ENCODE measurements around the gene CCPG1. TPM values are rescaled to one million over a fixed set of nuclear protein-coding genes. Genes with fewer than 3 reads are reported as not detected.

The CCPG1 gene
- total RNA-seq, 1 experiment from 2014 or later: 27.5 TPM

- ChIA-PET POLR2A (ENCODE audit: low non-redundant PET) (no interaction called here), CTCF (no interaction called here)
- Histone ChIP-seq H3K27me3 (replicated peaks; ENCODE audit: insufficient read depth, low read depth, low read length, poor library complexity) (no peaks in the 10 kb centered on the region), H3K27ac (ENCODE audit: low read depth, low read length, poor library complexity, severe bottlenecking) (no peak overlapping the region), H3K4me3 (ENCODE audit: low read depth, low read length, poor library complexity, severe bottlenecking) (no peak overlapping the region), H3K36me3 (ENCODE audit: insufficient read depth, low read length, poor library complexity, severe bottlenecking) (no peaks in the 10 kb centered on the region), H3K4me1 (ENCODE audit: insufficient read depth, low read length, poor library complexity, severe bottlenecking) (no peaks in the 10 kb centered on the region), H3K9me3 (ENCODE audit: low read depth, low read length, poor library complexity, severe bottlenecking) (no peaks in the 10 kb centered on the region)
- no TSS peak for BruUV-seq (replicated peaks)
- DNase-seq (ENCODE audit: low spot score): no peak
- TF ChIP-seq CTCF (conservative IDR thresholded peaks at IDR 0.05; ENCODE audit: low read depth, low read length): no peak
- intact Hi-C loops (cut with micrococcal nuclease; ENCODE audit: unreplicated experiment): no loop called here
Measured at GRCh38 chr15:55387027-55387426, 21.1 kb downstream of the CCPG1 start.

DNA sequence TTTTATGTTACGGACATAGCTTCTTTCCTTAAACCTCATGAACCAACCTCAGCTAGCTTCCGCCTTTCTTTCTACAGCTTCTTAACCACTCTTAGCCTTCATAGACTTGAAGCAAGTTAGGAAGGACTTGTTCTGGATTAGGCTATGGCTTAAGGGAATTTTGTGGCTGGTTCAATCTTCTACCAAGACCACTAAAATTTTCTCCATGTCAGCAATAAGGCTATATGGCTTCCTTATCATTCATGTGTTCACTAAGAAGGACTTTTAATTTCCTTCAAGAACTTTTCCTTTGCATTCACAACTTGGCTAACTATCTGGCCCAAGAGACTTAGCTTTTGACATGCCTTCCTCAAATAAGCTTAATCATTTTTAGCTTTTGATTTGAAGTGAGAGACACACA, 24.5 kb downstream of the CCPG1 start:
- CTCF ChIA-PET: no interaction called here
- Histone ChIP-seq H3K27ac (ENCODE audit: low read depth, low read length, poor library complexity, severe bottlenecking) (no peak overlapping the region), H3K4me3 (ENCODE audit: low read depth, low read length, poor library complexity, severe bottlenecking) (no peak overlapping the region), H3K9me3 (ENCODE audit: low read depth, low read length, poor library complexity, severe bottlenecking) (no peaks in the 10 kb centered on the region), H3K36me3 (ENCODE audit: insufficient read depth, low read length, poor library complexity, severe bottlenecking) (no peaks in the 10 kb centered on the region), H3K4me1 (ENCODE audit: insufficient read depth, low read length, poor library complexity, severe bottlenecking) (no peaks in the 10 kb centered on the region), H3K27me3 (replicated peaks; ENCODE audit: insufficient read depth, low read depth, low read length, poor library complexity) (no peaks in the 10 kb centered on the region)
- POLR2A ChIA-PET (ENCODE audit: low non-redundant PET): no interaction called here
- no peak for DNase-seq (ENCODE audit: low spot score)
- intact Hi-C loops (cut with micrococcal nuclease; ENCODE audit: unreplicated experiment): no loop called here
- TF ChIP-seq CTCF (conservative IDR thresholded peaks at IDR 0.05; ENCODE audit: low read depth, low read length): no peak
- no peak for TF ChIP-seq EZH2 (IDR thresholded peaks at IDR 0.05; ENCODE audit: borderline replicate concordance, low read depth, low read length, poor library complexity, severe bottlenecking)
- BruUV-seq (replicated peaks): no TSS peak

GRCh38 chr15:55381595-55381994, 26.6 kb downstream of the CCPG1 start:
- BruUV-seq (replicated peaks): no TSS peak
- intact Hi-C loops (cut with micrococcal nuclease; ENCODE audit: unreplicated experiment): no loop called here
- H3K27ac ChIP-seq (ENCODE audit: low read depth, low read length, poor library complexity, severe bottlenecking): no peak overlapping the region
- no peaks in the 10 kb centered on the region for H3K36me3 ChIP-seq (ENCODE audit: insufficient read depth, low read length, poor library complexity, severe bottlenecking)
- TF ChIP-seq EZH2 (IDR thresholded peaks at IDR 0.05; ENCODE audit: borderline replicate concordance, low read depth, low read length, poor library complexity, severe bottlenecking): no peak
- TF ChIP-seq CTCF (conservative IDR thresholded peaks at IDR 0.05; ENCODE audit: low read depth, low read length): no peak
- ChIA-PET POLR2A (ENCODE audit: low non-redundant PET) (no interaction called here), CTCF (no interaction called here)
- no peak for DNase-seq (ENCODE audit: low spot score)
- H3K9me3 ChIP-seq (ENCODE audit: low read depth, low read length, poor library complexity, severe bottlenecking): no peaks in the 10 kb centered on the region
- H3K4me1 ChIP-seq (ENCODE audit: insufficient read depth, low read length, poor library complexity, severe bottlenecking): no peaks in the 10 kb centered on the region
- no peaks in the 10 kb centered on the region for H3K27me3 ChIP-seq (replicated peaks; ENCODE audit: insufficient read depth, low read depth, low read length, poor library complexity)
- H3K4me3 ChIP-seq (ENCODE audit: low read depth, low read length, poor library complexity, severe bottlenecking): no peak overlapping the region
